Fibroblast of villous mesenchyme (primary cell): ENCODE data around the gene ABCD4. TPM values are rescaled to one million over a fixed set of nuclear protein-coding genes. Genes with fewer than 3 reads are reported as not detected.

ENCODE experiments used
- DNase-seq: peaks from one replicate; pipeline ENCODE4 v3.0.0-alpha.2; 2010; ENCODE audit warnings: low read depth
- H3K4me3 ChIP-seq: 2 replicates; pipeline ENCODE4 v1.5.1; 2011; ENCODE audit warnings: low read depth, mild to moderate bottlenecking, low read length
- total RNA-seq: library from RNA; depleted of rRNA; stranded (reverse); fragments of >200 nt; gene quantifications from 2 replicates; pipeline ENCODE4 v1.2.3, GENCODE V29; 2012
- TF ChIP-seq, protein P1 (sequence below): IDR thresholded peaks from 2 replicates; pipeline ENCODE4 v1.5.1; 2012; ENCODE audit warnings: low read depth, mild to moderate bottlenecking, low read length; ENCODE audit not compliant: insufficient read depth

Gene ABCD4
- total RNA-seq, 1 donor = 25.0 TPM

DNA sequence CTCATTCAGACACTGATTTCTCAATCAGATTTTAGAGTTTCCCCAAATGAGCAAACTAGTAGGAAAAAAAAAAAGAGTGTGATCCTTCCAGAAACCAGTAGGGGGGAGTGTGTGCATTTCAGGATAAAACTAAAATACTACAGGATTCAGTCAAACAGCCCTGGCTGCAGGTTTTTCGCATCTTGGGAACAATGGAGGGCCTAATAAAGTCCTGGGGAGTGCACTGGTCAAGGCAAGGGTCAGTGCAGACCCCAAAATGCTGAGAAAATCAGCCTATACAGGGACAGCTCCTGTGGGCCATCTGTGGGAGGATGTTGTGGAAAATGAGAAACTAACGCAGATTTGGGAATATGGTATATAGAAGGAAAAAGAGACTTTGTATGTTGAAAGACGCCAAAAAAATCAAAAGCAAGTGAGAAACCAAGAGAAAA is 22.2 kb upstream of the ABCD4 start:
- TF ChIP-seq, protein P1, sequence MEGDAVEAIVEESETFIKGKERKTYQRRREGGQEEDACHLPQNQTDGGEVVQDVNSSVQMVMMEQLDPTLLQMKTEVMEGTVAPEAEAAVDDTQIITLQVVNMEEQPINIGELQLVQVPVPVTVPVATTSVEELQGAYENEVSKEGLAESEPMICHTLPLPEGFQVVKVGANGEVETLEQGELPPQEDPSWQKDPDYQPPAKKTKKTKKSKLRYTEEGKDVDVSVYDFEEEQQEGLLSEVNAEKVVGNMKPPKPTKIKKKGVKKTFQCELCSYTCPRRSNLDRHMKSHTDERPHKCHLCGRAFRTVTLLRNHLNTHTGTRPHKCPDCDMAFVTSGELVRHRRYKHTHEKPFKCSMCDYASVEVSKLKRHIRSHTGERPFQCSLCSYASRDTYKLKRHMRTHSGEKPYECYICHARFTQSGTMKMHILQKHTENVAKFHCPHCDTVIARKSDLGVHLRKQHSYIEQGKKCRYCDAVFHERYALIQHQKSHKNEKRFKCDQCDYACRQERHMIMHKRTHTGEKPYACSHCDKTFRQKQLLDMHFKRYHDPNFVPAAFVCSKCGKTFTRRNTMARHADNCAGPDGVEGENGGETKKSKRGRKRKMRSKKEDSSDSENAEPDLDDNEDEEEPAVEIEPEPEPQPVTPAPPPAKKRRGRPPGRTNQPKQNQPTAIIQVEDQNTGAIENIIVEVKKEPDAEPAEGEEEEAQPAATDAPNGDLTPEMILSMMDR = peak; percentile 78
- peak; percentile 43 for DNase-seq
- no peak overlapping the region for H3K4me3 ChIP-seq

DNA sequence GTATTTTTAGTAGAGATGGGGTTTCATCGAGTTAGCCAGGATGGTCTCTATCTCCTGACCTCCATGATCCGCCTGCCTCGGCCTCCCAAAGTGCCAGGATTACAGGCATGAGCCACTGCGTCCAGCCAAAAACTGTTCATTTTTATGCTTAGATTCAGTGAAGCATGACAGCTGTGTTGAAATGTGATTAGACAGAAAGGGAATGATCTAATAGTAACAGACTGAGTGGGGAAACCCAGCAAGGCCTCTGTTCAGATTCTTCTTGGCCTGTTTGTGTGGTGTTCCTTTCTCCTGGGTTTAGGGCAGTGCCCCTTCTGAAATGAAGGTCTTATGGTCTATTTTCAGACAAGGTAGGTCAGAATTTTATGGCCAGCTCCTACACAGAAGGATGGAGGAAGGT is 11.8 kb upstream of the ABCD4 start:
- no peak overlapping the region for H3K4me3 ChIP-seq
- DNase-seq = no peak
- TF ChIP-seq, protein P1 = no peak

DNA sequence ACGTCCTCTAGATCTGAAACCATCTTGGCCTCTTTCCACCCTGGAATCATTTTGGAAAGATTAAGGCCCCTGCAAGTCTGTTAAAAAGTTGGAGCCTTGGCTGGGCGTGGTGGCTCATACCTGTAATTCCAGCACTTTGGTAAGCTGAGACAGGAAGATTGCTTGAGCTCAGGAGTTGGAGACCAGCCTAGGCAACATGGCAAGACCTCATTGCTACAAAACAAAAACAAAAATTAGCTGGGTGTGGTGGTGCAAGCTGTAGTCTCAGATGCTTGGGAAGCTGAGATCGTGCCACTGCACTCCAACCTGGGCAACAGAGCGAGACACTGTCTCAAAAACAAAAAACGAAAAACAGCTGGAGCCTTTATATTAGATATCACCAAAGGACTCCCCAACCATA is 10.9 kb upstream of the ABCD4 start:
- no peak overlapping the region for H3K4me3 ChIP-seq
- TF ChIP-seq, protein P1 = no peak
- DNase-seq = no peak

DNA sequence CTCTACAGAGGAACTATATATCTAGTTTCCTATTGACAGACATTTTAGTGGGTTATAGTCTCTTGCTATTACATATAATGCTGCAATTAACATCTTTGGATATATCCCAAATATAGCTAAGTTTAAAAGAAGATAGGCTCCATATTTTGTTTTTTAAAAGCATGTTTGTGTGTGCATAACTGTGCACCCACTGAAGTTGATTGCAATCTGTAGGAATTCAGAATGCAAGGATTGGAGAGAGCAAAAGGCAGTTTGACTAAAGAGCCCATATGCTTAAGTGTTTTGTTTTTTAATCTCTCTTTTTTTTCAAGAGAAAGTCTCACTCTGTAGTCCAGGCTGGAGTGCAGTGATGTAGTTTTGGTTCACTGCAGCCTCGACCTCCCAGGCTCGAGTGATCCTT is 9.4 kb upstream of the ABCD4 start:
- TF ChIP-seq, protein P1 = no peak
- no peak overlapping the region for H3K4me3 ChIP-seq
- DNase-seq = no peak

DNA sequence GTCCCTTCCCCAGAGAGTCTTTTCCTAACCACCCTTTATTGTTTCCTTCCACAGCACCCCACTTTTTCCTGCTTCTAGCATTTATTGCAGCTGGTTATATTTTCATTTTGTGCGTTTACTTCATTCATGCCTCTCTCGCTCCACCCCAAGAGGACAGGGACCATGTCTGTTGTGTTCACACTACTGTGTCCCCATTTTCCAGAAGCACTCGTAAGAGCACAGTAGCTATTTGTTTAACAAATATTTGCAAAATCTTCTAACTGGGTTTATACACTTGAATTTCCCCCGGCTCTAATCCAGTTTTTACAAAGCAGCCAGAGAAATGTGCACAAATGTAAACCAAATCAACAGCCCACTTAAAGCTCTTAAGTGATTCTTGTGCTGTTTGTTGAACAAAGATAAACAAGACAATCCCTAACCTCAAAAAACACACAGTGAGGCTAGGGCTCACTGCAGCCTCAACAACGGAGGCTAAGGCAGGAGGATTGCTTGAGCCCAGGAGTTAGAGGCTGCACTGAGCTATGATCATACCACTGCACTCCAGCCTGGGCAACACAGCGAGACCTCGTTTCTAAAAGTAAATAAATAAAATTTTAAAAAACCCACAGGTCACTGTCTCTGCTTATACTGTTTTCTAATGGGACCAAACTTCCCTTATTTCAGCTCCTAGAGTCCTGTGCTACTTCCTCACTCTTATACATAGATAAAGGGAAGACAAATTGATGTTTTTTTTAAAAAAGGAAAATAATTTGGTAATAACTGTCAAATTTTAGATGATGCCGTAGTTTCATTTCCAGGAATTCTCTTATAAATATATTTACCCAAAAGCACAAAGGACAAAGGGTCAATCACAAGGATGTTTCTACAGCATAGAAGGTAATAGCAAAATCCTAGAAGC is 6.6 kb upstream of the ABCD4 start:
- DNase-seq = no peak
- no peak overlapping the region for H3K4me3 ChIP-seq
- TF ChIP-seq, protein P1 = no peak

DNA sequence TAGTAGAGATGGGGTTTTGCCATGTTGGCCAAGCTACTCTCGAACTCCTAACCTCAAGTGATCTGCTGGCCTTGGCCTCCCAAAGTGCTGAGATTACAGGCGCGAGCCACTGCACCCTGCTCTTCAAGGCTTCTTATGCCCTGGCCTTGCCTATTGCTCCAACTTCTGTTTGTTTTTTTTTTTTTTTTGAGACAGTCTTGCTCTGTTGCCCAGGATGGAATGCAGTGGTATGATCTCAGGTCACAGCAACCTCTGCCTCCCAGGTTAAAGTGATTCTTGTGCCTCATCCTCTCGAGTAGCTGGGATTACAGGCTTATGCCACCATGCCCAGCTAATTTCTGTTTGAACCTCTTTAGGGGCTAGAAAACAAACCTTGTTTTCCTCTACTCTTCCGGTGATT is 6.0 kb upstream of the ABCD4 start:
- TF ChIP-seq, protein P1 = no peak
- no peak overlapping the region for H3K4me3 ChIP-seq
- no peak for DNase-seq

DNA sequence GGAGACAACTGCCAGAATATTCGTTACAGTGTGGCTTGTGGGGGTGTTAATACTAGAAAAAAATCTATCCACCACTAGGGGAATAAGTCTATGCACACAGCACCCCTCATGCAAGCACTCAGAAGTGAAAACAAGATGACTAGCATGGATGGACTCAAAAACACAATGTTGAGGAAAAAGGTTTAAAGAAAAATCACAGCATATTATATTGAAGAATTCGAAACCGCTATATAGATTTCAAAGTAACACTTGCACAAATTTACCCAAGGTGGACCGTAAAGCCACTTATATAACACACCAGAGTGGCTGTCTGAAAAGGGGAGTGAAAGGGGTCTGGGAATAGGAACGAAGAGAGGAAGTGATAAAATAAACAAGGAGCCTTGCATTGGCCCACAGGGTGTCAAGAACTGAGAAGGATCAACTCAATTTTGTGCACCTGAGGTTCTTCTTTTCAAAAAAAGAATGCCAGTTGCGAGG is 544 bp downstream of the ABCD4 start:
- H3K4me3 ChIP-seq = peak overlapping the region; percentile 72
- DNase-seq = peak; percentile 54
- TF ChIP-seq, protein P1 = peak; percentile 53
